Kidney capillary endothelial cell (primary cell): ENCODE data around the gene SLC5A9.
A peak's percentile ranks its signal among the peaks of the same experiment; 100 is the strongest.
"Not testable (repeated sequence)": the region's sequence is repeated elsewhere in the genome, so short reads cannot be mapped to it uniquely, and the experiment has no call there.

Experiments
- DNase-seq: peaks from one replicate; pipeline ENCODE4 v3.0.0-alpha.2; 2018; ENCODE audit warnings: low spot score

The SLC5A9 gene

DNA sequence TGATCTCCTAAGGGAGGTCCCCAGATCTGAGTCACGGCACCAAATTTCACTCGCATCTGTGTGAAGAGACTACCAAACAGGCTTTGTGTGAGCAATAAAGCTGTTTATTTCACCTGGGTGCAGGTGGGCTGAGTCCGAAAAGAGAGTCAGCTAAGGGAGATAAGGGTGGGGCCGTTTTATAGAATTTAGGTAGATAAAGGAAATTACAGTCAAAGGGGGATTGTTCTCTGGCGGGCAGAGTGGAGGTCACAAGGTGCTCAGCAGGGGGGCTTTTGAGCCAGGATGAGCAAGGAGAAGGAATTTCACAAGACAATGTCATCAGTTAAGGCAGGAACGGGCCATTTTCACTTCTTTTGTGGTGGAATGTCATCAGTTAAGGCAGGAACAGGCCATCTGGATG lies 8.2 kb upstream of the SLC5A9 start:
- not testable (repeated sequence) for DNase-seq

- no peak for DNase-seq
Measured at GRCh38 chr1:48214820-48215219, 7.7 kb upstream of the SLC5A9 start.

DNA sequence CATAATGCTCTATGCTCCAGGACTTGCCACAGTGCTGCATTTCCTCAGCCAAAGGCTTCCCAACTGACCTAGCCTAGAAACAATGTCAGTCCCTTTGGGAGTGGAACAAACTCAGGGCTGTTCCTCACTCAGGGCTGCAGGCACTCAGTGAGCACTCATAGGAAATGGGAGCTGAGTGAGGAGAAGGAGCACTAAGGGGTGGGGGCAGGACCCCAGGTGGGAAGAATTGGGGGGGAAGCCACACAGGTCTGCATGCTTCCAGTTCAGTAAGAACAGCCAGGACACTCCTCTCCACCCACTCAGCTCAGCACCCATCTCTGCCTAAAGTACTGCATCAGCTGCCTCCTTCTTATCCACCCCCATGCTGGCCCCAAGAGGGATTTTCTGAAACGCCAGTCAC lies 7.3 kb upstream of the SLC5A9 start:
- DNase-seq: no peak

DNA sequence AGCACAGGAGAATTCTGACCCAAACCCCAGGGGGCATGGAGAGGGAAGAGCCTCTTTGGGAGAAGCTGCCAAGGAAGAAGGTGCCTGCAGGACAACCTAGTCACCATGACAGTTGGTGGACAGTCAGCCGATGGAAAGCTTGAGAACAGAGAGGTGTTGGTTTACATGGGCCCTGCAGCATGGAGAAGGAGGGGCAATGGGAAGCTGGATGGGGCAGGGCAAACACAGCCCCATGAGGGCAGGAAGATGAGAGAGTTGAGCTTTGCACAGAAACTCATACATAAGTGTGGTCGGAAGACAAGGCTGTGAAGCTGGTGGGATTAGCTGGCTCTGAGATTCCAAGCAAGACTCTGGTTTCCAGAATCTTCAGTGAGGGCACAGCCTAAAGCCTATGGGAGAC lies 6.6 kb upstream of the SLC5A9 start:
- no peak for DNase-seq

DNA sequence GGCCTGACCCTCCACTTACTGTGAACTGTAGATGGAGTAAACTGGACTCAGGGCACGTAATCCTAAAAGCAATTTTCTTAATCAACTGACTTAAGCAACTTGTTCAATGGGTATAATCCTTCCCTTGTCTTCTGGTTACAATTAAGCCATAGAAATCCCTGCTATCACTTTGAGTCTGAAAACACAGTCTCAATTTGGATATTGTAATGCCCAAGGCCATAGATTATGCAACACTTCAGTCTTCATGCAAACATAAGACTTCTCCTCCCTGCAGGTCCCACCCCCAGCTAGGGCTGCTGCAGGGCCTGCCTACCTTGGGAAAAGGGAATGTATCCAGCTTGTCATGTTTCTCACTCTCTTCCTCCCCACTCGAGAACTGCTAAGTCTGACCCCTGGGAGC lies 6.2 kb upstream of the SLC5A9 start:
- DNase-seq: no peak

DNA sequence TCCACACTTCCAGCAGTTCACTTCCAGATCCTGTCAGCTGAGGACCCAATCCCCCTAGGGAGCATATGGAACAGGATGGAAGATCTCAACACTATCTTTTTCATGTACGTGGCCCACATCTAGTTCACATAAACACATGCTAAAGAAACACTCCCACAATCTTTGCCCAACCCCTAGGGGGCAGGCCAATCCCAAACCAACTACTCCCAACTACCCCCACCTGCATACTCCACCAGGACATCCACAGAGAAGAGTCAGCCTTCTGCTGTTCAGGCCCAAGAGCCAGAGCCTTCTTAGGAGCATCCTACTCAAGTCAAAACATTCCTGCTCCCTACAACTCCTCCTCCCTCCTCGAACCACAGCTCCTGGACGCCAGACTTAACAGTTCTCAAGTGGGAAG lies 5.6 kb upstream of the SLC5A9 start:
- no peak for DNase-seq

DNA sequence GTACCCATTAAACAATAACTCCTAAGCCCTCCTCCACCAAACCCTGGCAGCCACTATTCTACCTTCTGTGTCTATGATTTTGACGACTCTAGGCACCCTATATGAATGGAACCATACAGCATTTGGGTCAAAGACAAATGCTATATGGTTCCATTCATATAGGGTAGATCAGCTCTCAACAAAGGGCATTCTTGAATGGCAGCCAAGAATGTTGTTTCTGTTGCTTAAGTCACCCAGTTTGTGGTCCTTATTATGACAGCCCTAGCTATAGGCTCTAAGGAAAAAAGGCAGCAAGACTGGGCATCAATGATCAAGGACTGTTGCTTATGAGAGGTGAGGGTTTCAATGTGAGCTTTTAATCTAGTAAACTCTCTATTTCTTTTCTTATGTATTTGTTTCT lies 4.7 kb upstream of the SLC5A9 start:
- no peak for DNase-seq

DNA sequence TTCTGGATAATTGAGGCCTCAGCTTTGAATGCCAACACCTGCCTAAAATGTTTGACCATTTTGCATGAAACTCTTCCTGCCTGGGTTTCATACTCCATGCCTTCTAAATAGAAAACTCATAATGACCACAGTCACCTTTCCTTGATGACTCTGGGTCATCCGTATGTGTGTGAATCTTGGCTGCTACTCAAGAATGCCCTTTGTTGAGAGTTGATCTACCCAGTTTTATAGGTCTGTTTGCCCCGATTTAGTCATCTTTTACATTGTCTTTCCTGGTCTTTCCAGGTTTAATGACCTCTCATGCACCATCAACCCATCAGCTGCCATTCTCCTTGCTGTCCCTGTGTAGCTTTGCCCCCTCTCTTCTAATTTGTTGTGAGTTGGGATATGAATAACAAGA lies 2.7 kb upstream of the SLC5A9 start:
- DNase-seq: no peak

DNA sequence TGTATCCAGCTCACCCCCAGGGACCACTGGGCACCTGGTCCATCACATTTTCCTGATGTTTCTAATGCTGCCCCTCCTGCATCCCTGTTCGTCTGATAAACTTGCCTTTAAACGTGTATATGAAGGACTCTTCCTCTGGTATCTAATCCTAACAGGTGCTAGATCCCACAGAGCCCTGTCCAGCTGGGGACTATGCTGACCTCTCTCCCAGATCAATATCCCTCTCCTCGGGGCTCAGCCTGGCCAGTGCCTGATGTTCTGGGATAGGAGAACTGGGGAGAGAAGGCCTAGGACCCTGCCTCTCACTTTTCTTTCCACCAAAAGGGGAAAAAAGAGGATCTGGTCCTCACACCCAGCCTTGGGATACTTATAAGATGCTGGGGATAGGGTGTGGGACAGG lies 1.4 kb upstream of the SLC5A9 start:
- no peak for DNase-seq

GRCh38 chr1:48221657-48222056 lies 859 bp upstream of the SLC5A9 start:
- no peak for DNase-seq

GRCh38 chr1:48223366-48224240 lies 1.1 kb downstream of the SLC5A9 start:
- no peak for DNase-seq

DNA sequence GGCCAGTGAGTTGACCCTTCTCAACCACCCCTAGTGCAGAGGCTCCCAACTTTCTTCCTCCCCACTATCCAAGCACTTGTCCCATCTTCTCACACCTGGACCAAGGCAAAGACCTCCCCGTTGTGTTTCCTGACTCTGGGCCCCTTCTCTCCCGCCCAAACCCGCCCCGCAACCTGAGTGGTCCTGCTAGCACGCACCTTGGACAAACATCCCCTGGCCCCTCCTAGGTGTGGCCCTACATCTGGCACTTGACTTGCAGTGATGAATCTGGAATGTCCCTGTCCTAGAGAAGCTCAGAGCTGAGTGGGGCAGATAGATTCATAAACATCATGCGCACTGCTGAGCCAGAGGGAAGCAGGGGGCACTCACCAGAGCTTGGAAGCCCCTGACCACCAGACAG lies 2.3 kb downstream of the SLC5A9 start:
- DNase-seq: no peak

GRCh38 chr1:48225579-48225978 lies 3.1 kb downstream of the SLC5A9 start:
- DNase-seq: no peak

DNA sequence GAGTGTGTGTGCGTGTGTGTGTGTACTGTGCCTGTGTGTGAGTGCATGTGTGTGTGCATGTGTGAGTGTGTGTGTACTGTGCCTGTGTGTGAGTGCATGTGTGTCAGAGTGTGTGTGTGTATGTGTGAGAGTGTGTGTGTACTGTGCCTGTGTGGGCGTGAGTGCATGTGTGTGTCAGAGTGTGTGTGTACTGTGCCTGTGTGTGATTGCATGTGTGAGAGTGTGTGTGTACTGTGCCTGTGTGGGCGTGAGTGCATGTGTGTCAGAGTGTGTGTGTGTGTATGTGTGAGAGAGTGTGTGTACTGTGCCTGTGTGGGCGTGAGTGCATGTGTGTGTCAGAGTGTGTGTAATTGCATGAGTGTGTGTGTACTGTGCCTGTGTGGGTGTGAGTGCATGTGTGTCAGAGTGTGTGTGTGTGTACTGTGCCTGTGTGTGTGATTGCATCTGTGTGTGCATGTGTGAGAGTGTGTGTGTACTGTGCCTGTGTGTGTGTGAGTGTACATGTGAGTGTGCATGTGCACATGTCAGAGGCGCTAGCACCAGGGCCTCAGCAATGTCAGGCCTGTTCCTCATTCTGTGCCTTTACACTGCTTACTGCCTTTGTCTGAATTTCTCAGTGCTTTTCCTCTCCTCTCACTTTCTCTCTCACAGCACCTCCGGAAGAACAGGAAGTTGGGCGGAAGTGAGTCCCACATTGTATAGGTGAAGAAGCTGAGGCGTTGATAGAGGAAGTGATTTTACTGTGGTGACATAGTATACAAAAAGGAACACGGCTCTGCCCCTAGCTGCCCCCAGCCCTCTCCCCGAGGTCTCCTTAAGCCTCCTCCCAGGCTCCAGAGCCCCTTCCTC lies 4.9 kb downstream of the SLC5A9 start:
- peak; percentile 72 for DNase-seq

- DNase-seq: no peak
Measured at GRCh38 chr1:48228156-48228555, 5.6 kb downstream of the SLC5A9 start.

DNA sequence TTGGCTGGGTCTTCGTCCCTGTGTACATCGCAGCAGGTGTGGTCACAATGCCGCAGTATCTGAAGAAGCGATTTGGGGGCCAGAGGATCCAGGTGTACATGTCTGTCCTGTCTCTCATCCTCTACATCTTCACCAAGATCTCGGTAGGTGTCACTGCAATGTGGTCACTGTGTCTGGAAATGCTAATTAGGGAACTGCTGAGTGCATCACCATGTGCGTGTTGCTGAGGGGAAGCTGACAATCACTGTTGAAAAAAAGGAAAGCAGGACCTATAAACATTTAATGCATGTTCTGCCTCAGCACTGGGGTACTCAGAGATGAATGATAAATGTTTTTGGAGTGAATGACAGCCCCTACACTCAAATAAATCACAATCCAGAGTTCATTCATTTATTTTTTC lies 6.8 kb downstream of the SLC5A9 start:
- no peak for DNase-seq

- no peak for DNase-seq
Measured at GRCh38 chr1:48230236-48230635, 7.7 kb downstream of the SLC5A9 start.

GRCh38 chr1:48232722-48233121 lies 10.2 kb downstream of the SLC5A9 start:
- DNase-seq: no peak

DNA sequence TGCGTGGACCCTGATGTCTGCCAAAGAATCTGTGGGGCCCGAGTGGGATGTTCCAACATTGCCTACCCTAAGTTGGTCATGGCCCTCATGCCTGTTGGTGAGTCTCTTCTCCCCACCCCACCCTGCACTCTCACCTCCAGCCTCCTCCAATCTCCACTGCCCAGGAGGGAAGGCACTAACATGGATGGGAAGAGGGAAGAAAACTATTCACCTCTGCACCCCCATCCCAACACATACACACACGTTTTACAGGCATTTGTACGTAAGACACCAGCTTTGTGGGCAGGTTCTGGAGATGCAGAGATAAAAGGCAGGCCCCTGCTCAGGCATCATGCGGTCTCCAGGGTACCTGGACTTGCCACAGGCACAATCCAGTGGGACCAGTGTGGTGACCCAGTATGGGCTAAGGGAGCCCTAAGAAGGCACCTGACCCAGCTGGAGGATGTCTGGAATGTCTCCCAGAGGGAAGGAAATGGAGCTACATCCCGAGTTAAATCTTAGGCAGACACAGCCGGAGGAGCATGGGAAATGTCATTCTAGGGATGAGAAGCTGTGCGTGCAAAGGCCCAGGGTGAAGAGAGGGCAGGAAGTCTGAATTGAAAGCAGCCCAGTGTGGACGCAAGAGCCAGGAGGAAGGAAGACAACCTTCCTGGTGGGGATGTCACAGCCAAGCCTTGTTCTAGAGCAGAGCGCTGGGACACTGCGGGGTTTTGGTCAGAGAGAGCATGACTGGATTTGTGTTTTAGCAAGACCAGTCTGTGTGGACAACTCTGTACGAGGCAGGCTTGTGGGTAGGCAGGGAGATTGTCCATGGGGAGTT lies 11.4 kb downstream of the SLC5A9 start:
- peak; percentile 50 for DNase-seq

- DNase-seq: no peak
Measured at GRCh38 chr1:48235652-48236051, 13.1 kb downstream of the SLC5A9 start.

DNA sequence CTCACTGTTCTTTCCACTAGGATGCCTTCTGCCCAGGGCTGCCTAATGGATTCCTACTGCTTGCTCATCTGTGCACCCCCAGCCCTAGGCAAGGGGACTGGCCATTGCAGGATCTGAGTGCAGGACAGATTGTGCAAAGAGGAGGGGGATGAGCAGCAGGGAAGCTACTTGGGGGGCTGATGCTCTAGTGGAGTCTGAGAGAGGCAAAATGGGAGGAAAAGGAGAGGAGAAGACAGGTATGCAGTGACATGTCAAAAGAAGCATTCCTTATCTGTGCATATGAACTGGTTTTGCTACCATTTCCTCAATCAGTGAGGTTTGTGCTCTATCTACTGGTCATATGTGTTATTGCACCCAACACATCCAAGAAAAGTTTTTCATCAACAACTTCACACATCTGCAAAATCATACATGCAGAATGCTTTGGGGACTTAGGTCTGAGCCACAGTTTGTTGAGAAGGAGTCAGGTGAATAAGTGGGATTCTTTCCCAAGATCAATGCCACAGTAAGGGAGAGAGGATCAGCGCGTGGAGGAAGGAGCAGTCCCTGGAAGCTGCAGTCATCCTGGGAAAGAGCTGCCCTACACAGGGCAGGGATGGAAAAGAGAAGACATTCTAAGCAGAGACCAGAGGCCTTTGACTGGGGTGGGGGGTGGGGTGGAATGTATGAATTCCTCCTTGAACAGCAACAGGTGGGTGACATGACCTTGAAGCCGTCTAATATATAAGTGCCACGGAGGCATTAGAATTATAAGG lies 14.4 kb downstream of the SLC5A9 start:
- peak; percentile 58 for DNase-seq
